ENCODE data around the gene SS18L1. TPM values are rescaled to one million over a fixed set of nuclear protein-coding genes. Genes with fewer than 3 reads are reported as not detected.

The SS18L1 gene
- total and polyA plus RNA-seq, 9 donors: 11.2 to 17.3 (median 14.4) TPM

DNA sequence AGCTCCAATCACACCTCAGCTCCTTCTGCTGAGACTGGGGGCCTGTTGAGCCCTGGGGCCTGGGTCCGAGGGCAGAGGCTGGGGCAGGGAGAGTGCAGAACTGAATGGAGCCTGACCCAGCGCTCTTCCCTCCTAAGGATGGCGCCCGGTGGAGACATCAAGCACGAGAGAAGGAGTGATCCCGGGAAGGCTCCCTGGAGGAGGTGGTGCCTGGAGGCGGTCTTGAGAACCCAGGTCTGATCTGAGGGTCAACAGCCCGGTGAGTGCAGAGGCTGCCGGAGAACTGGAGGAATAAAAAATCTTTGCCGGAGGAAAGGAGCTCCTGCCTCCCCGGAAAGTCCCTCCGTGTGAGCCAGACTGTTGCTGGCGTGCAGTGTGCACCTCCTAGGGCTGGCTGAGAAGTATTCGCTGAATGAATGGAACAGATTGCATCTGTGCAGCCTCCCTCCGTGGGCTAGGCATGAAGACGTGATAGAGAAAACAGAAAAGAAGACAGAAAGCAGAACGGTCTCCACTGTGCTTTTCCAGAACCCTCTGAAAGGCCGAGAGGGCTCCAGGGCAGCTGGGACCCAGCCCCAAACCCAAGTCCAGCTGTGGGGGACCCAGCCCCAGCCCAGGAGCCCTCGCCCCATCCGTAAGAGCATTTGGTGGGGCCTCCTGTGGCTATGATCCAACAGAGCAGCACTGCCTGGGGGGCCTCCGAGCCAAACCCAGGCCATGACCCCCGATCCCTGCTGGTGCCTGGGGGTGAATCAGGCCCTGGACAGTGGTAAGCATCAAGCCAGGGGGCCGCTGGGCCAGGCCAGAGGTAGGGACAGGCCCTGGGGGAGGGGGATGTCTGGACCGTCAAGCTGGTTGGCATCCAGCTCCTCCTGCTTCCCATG lies 83.4 kb downstream of the SS18L1 start:
- Histone ChIP-seq H3K27ac (ENCODE audit: low read length) (no peak overlapping the region), H3K27me3 (ENCODE audit: control insufficient read depth, insufficient read depth, low read length) (peaks cover 56% of the 10 kb centered on the region), H3K9me3 (replicated peaks; ENCODE audit: control insufficient read depth, low read depth, low read length) (no peaks in the 10 kb centered on the region), H3K4me3 (ENCODE audit: low read length) (no peak overlapping the region), H3K4me1 (ENCODE audit: control insufficient read depth, insufficient read depth, low read length) (no peaks in the 10 kb centered on the region), H3K36me3 (ENCODE audit: control insufficient read depth, insufficient read depth, low read length) (no peaks in the 10 kb centered on the region)
- 42% methylated on average over 22 of the region's 24 CpGs for WGBS (ENCODE audit: insufficient coverage)
- no peak for DNase-seq

DNA sequence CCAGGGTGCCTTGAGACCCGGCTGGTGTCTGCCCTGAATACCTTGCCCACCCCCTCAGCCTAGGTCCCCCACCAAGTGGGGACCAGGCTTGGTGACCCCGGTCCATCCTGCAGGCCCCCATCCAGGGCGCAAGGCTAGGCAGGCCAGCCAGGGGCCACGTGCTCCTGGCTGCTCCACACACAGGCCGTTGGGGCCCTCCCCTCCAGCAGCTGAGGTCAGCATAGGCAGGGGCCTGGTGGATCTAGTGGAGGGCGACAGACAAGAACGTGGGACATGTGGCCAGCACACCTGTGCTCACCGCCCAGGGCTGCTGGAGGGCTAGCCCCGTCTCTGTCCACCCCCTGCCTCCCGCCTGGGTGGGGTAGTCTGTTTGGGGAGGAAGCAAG lies 84.0 kb downstream of the SS18L1 start:
- no peaks in the 10 kb centered on the region for H3K9me3 ChIP-seq (replicated peaks; ENCODE audit: control insufficient read depth, low read depth, low read length)
- no peak for DNase-seq
- no peak overlapping the region for H3K27ac ChIP-seq (ENCODE audit: low read length)
- no peak overlapping the region for H3K4me3 ChIP-seq (ENCODE audit: low read length)
- WGBS (ENCODE audit: insufficient coverage): 41% methylated on average over 9 of the region's 10 CpGs
- H3K4me1 ChIP-seq (ENCODE audit: control insufficient read depth, insufficient read depth, low read length): peaks cover 6% of the 10 kb centered on the region
- no peaks in the 10 kb centered on the region for H3K36me3 ChIP-seq (ENCODE audit: control insufficient read depth, insufficient read depth, low read length)
- peaks cover 50% of the 10 kb centered on the region for H3K27me3 ChIP-seq (ENCODE audit: control insufficient read depth, insufficient read depth, low read length)

DNA sequence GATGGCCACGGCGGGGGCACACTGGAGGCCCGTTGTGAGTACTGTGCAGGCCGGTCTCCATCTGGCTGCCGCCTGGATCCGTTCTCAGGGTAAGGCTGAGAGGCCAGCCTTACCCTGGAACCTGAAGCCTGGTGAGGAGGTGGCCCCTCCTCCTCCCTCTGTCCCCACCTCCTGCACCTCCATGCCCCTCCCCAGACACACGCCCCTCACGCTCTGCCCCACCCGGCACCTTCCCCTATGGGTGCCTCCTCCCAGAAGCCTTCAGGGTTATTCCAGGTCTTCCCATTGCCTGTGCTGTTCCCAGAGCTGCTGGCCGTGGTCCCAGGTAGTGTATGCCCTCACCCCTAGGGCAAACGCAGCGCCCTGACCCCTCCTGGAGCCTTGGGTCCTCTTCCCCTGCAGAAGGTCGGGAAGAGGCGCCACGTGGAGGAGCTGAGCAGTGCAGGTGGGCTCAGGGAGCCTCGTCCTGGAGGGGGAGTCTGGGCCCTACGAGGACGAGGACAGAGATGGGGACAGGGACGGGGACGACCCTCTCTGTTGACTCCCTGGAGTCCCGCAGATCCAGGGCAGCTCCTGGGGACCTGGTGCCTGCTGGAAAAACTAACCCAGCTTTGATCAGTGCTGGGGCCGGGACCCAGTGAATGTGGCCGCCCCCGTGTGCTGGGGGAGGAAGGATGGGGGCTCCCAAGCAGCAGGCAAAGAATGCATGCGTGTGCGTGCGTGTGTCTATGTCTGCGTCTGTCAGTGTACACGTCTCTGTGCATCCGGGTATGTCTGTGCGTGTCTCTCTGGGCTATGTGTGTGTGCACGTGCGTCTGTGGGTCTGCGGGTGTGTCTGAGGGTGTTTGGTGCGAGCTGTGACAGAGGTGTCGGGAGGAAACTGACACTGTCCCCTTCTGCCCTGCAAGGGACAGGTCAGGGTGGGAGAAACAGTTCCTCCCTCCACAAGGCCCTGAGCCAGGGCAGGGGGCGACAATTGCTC lies 84.7 kb downstream of the SS18L1 start:
- H3K27me3 ChIP-seq (ENCODE audit: control insufficient read depth, insufficient read depth, low read length): peaks cover 43% of the 10 kb centered on the region

DNA sequence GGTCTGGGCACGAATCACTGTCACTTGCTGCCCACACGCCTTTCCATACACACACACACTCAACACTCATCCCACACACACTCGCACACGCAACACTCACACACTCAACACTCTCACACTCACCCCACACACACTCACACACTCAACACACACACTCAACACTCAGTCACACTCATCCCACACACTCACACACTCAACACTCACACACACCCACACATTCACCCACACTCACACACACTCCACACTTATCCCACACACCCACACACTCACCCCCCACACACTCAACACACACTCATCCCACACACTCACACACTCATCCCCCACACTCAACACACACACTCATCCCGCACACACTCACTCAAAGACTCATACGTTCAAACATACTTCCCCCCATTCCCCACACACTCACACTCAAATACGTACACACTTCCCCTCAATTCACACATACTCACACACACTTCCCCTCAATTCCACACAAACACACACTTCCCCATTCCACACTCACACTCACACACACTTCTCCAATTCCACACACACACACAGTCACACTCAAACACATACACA lies 85.5 kb downstream of the SS18L1 start:
- H3K4me1 ChIP-seq (ENCODE audit: control insufficient read depth, insufficient read depth, low read length): peaks cover 20% of the 10 kb centered on the region
- H3K4me3 ChIP-seq (ENCODE audit: low read length): no peak overlapping the region
- no peak for DNase-seq
- 80% methylated on average over 7 of the region's 7 CpGs for WGBS (ENCODE audit: insufficient coverage)
- H3K27me3 ChIP-seq (ENCODE audit: control insufficient read depth, insufficient read depth, low read length): peaks cover 36% of the 10 kb centered on the region
- H3K27ac ChIP-seq (ENCODE audit: low read length): no peak overlapping the region
- peaks cover 5% of the 10 kb centered on the region for H3K9me3 ChIP-seq (replicated peaks; ENCODE audit: control insufficient read depth, low read depth, low read length)
- no peaks in the 10 kb centered on the region for H3K36me3 ChIP-seq (ENCODE audit: control insufficient read depth, insufficient read depth, low read length)

More for the DNA sequence above, 84.7 kb downstream of the SS18L1 start:
- no peak overlapping the region for H3K27ac ChIP-seq (ENCODE audit: low read length)
- H3K4me1 ChIP-seq (ENCODE audit: control insufficient read depth, insufficient read depth, low read length): peaks cover 12% of the 10 kb centered on the region
- H3K36me3 ChIP-seq (ENCODE audit: control insufficient read depth, insufficient read depth, low read length): no peaks in the 10 kb centered on the region
- H3K4me3 ChIP-seq (ENCODE audit: low read length): no peak overlapping the region
- WGBS (ENCODE audit: insufficient coverage): 43% methylated on average over 28 of the region's 37 CpGs
- H3K9me3 ChIP-seq (replicated peaks; ENCODE audit: control insufficient read depth, low read depth, low read length): no peaks in the 10 kb centered on the region
- DNase-seq: no peak

DNA sequence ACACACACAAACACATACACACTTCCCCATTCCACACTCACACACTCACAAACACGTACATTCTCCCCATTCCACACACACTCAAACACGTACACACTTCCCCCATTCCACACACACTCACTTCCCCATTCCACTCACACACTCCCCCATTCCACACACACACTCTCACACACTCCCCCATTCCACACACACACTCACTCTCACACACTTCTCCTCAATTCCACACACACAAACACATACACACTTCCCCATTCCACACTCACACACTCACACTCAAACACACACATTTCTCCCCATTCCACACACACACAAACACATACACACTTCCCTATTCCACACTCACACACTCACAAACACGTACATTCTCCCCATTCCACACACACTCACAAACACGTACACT lies 86.1 kb downstream of the SS18L1 start:
- Histone ChIP-seq H3K27ac (ENCODE audit: low read length) (no peak overlapping the region), H3K27me3 (ENCODE audit: control insufficient read depth, insufficient read depth, low read length) (peaks cover 31% of the 10 kb centered on the region), H3K9me3 (replicated peaks; ENCODE audit: control insufficient read depth, low read depth, low read length) (peaks cover 5% of the 10 kb centered on the region), H3K4me3 (ENCODE audit: low read length) (no peak overlapping the region), H3K4me1 (ENCODE audit: control insufficient read depth, insufficient read depth, low read length) (peaks cover 26% of the 10 kb centered on the region), H3K36me3 (ENCODE audit: control insufficient read depth, insufficient read depth, low read length) (no peaks in the 10 kb centered on the region)
- no peak for DNase-seq
- WGBS (ENCODE audit: insufficient coverage): 53% methylated on average over 4 of the region's 4 CpGs

DNA sequence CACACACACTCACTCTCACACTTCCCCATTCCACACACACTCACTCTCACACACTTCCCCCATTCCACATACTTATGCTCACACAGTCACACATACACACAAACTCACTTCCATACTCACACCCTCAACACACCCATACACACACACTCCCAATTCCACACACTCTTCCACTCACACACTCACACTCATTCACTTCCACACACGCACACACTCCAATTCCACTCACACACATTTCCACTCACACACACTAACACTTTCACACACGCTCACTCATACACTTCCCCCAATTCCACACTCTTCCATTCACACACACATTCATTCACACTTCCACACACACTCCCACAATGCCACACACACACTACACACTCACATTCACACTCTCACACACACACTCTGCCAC lies 86.7 kb downstream of the SS18L1 start:
- Histone ChIP-seq H3K4me3 (ENCODE audit: low read length) (no peak overlapping the region), H3K9me3 (replicated peaks; ENCODE audit: control insufficient read depth, low read depth, low read length) (peaks cover 5% of the 10 kb centered on the region), H3K27ac (ENCODE audit: low read length) (no peak overlapping the region), H3K27me3 (ENCODE audit: control insufficient read depth, insufficient read depth, low read length) (peaks cover 25% of the 10 kb centered on the region), H3K36me3 (ENCODE audit: control insufficient read depth, insufficient read depth, low read length) (no peaks in the 10 kb centered on the region), H3K4me1 (ENCODE audit: control insufficient read depth, insufficient read depth, low read length) (peaks cover 32% of the 10 kb centered on the region)
- no peak for DNase-seq
- WGBS (ENCODE audit: insufficient coverage): 90% methylated on average over 2 of the region's 2 CpGs

DNA sequence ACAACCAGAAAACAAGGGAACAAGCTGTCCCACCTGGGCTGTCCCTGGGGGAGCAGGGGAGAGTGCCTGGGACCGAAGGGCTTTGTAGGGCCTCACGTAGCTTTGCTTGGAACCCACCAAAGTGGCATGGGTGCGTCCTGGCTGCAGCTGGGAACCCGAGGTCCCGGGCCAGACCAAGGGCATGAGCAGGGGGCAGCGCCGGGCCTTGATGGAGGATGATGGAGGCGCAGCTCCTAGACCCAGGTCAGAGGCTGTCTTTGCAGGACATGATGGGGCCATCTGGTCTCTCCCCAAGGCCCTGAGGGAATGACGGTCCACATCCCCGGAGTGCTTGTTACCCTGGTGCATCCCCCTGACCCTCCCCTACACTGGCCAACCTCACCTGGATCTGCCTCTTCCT lies 87.1 kb downstream of the SS18L1 start:
- H3K4me3 ChIP-seq (ENCODE audit: low read length): no peak overlapping the region
- H3K27me3 ChIP-seq (ENCODE audit: control insufficient read depth, insufficient read depth, low read length): peaks cover 21% of the 10 kb centered on the region
- WGBS (ENCODE audit: insufficient coverage): 87% methylated on average over 9 of the region's 10 CpGs
- no peak for DNase-seq
- peaks cover 5% of the 10 kb centered on the region for H3K9me3 ChIP-seq (replicated peaks; ENCODE audit: control insufficient read depth, low read depth, low read length)
- H3K4me1 ChIP-seq (ENCODE audit: control insufficient read depth, insufficient read depth, low read length): peaks cover 37% of the 10 kb centered on the region
- H3K36me3 ChIP-seq (ENCODE audit: control insufficient read depth, insufficient read depth, low read length): no peaks in the 10 kb centered on the region
- H3K27ac ChIP-seq (ENCODE audit: low read length): no peak overlapping the region

DNA sequence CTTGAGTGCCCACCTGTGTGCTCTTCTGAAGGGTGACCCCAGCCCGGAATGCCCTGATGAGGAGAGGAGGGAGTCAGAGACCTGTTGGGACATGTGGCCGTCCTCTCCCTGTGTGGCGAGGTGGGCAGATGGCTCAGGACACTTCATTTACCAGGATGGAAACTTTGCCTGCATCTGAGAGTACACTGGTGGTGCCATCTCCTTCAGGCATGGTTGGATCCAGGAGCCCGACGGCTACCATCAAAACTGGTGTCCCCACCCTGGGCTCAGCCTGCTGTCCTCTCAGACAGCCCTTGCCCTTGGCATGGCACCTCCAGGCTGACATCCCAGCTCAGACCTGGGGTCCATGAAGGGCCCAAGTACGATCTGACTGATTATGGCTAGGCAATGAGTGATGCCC lies 87.7 kb downstream of the SS18L1 start:
- H3K36me3 ChIP-seq (ENCODE audit: control insufficient read depth, insufficient read depth, low read length): no peaks in the 10 kb centered on the region
- peaks cover 16% of the 10 kb centered on the region for H3K27me3 ChIP-seq (ENCODE audit: control insufficient read depth, insufficient read depth, low read length)
- no peak overlapping the region for H3K4me3 ChIP-seq (ENCODE audit: low read length)
- peaks cover 5% of the 10 kb centered on the region for H3K9me3 ChIP-seq (replicated peaks; ENCODE audit: control insufficient read depth, low read depth, low read length)
- DNase-seq: no peak
- H3K4me1 ChIP-seq (ENCODE audit: control insufficient read depth, insufficient read depth, low read length): peaks cover 42% of the 10 kb centered on the region
- WGBS (ENCODE audit: insufficient coverage): 86% methylated on average over 6 of the region's 6 CpGs
- H3K27ac ChIP-seq (ENCODE audit: low read length): no peak overlapping the region
